Mucosa of descending colon (tissue), 3 donors: Measurements from ENCODE around the gene PIK3R5. TPM values are rescaled to one million over a fixed set of nuclear protein-coding genes. Genes with fewer than 3 reads are reported as not detected.
A peak's percentile ranks its signal among the peaks of the same experiment; 100 is the strongest.

Experiments
- ATAC-seq: fragments of 200-7000 bp; cut with Tn5 transposase; one replicate; pipeline ENCODE4 v1.9.1; 2020; ENCODE audit warnings: mild to moderate bottlenecking, moderate library complexity
- DNase-seq, 3 donors: peaks; one replicate each; pipeline ENCODE4 v3.0.0-alpha.2; 2020
- H3K36me3 ChIP-seq: fragments of 200-600 bp; one replicate; pipeline ENCODE4 v1.8.0; 2021; ENCODE audit warnings: low read depth, mild to moderate bottlenecking
- H3K4me1 ChIP-seq: fragments of 200-600 bp; one replicate; pipeline ENCODE4 v1.8.0; 2021; ENCODE audit warnings: low read depth, mild to moderate bottlenecking
- H3K4me3 ChIP-seq: fragments of 200-600 bp; one replicate; pipeline ENCODE4 v1.8.0; 2021; ENCODE audit warnings: mild to moderate bottlenecking
- H3K9me3 ChIP-seq: fragments of 200-600 bp; one replicate; pipeline ENCODE4 v1.8.0; 2021; ENCODE audit warnings: mild to moderate bottlenecking
- CTCF ChIP-seq: fragments of 200-600 bp; IDR thresholded peaks from one replicate; pipeline ENCODE4 v1.8.0; 2022; ENCODE audit warnings: antibody characterized with exemption, mild to moderate bottlenecking
- intact Hi-C, 2 donors: fragments of 100-400 bp; cut with DNase I in 1 of 2; cut with micrococcal nuclease in 1 of 2; formaldehyde crosslinking; loops; one replicate each; pipeline versions ENCODE4 v1.11.0 to v1.11.1; 2022; cut with DNase I, micrococcal nuclease
- total RNA-seq, 3 donors: library from RNA; stranded (reverse); fragmentation: NEBNext Ultra II Directional in 2 of 3; extraction: Animal tissue kit (Norgen Biotek cat#: 25700) in 2 of 3; gene quantifications; one replicate each; pipeline versions ENCODE4 v1.2.1 to v1.2.4, GENCODE V29; 2021 to 2023
- donor health status: DM: no; HTN: no; CAD: no; lungs with moderate emphysema.
- donor health status: DM: no; HTN: no; CAD: no.
- donor health status: DM: no; HTN: yes; CAD: no.

PIK3R5 gene
- total RNA-seq, 3 donors from 2014 or later, result 2.7 to 10.4 (median 6.8) TPM

GRCh38 chr17:8925141-8925540 is 40.4 kb downstream of the PIK3R5 start:
- Histone ChIP-seq H3K36me3 (no peaks in the 10 kb centered on the region), H3K4me1 (no peaks in the 10 kb centered on the region), H3K9me3 (peaks cover 23% of the 10 kb centered on the region), H3K4me3 (no peak overlapping the region)
- DNase-seq (no peak), ATAC-seq (no peak)
- TF ChIP-seq CTCF, result no peak
- intact Hi-C loops, result no loop called here

- H3K4me3 ChIP-seq, result no peak overlapping the region
- intact Hi-C loops, result no loop called here
- TF ChIP-seq CTCF, result no peak
- no peaks in the 10 kb centered on the region for H3K36me3 ChIP-seq
- no peaks in the 10 kb centered on the region for H3K4me1 ChIP-seq
- no peak for ATAC-seq
- H3K9me3 ChIP-seq, result peaks cover 23% of the 10 kb centered on the region
- DNase-seq, result no peak
These were observed 40.9 kb downstream of the PIK3R5 start for GRCh38 chr17:8924595-8924994.

GRCh38 chr17:8923762-8924161 is 41.7 kb downstream of the PIK3R5 start:
- H3K9me3 ChIP-seq, result peaks cover 18% of the 10 kb centered on the region
- intact Hi-C loops, result no loop called here
- DNase-seq (no peak), ATAC-seq (no peak)
- H3K36me3 ChIP-seq, result no peaks in the 10 kb centered on the region
- no peaks in the 10 kb centered on the region for H3K4me1 ChIP-seq
- TF ChIP-seq CTCF, result no peak
- no peak overlapping the region for H3K4me3 ChIP-seq

GRCh38 chr17:8922928-8923327 is 42.6 kb downstream of the PIK3R5 start:
- Histone ChIP-seq H3K9me3 (peaks cover 13% of the 10 kb centered on the region), H3K4me1 (no peaks in the 10 kb centered on the region), H3K36me3 (no peaks in the 10 kb centered on the region), H3K4me3 (no peak overlapping the region)
- no peak for DNase-seq
- no peak for TF ChIP-seq CTCF
- ATAC-seq, result peak; percentile 43
- intact Hi-C loops, result no loop called here

GRCh38 chr17:8922451-8922850 is 43.1 kb downstream of the PIK3R5 start:
- no peaks in the 10 kb centered on the region for H3K4me1 ChIP-seq
- intact Hi-C loops, result no loop called here
- H3K9me3 ChIP-seq, result peaks cover 12% of the 10 kb centered on the region
- TF ChIP-seq CTCF, result no peak
- no peaks in the 10 kb centered on the region for H3K36me3 ChIP-seq
- no peak for DNase-seq
- H3K4me3 ChIP-seq, result no peak overlapping the region
- peak; percentile 52 for ATAC-seq

GRCh38 chr17:8921147-8921546 is 44.4 kb downstream of the PIK3R5 start:
- intact Hi-C loops, result no loop called here
- no peak for TF ChIP-seq CTCF
- no peak for ATAC-seq

More at GRCh38 chr17:8921147-8921546, 44.4 kb downstream of the PIK3R5 start:
- no peaks in the 10 kb centered on the region for H3K4me1 ChIP-seq
- no peak overlapping the region for H3K4me3 ChIP-seq
- peaks cover 8% of the 10 kb centered on the region for H3K9me3 ChIP-seq
- DNase-seq, result no peak
- H3K36me3 ChIP-seq, result no peaks in the 10 kb centered on the region
